Smooth muscle cell (in vitro differentiated cells): ENCODE measurements around the gene TNNT2. TPM values are rescaled to one million over a fixed set of nuclear protein-coding genes. Genes with fewer than 3 reads are reported as not detected.

Experiments
- DNase-seq: peaks from one replicate; lab custom pipeline; 2025; ENCODE audit not compliant: unreplicated experiment; lab: John Stamatoyannopoulos, UW
- H2AFZ ChIP-seq: fragments of 200-600 bp; sonication (generic); 2 replicates; pipeline ENCODE4 v1.6.0; 2016; ENCODE audit warnings: antibody characterized with exemption, low read depth, mild to moderate bottlenecking
- H3F3A ChIP-seq: fragments of 200-600 bp; sonication (generic); 2 replicates; pipeline ENCODE4 v1.6.0; 2017; ENCODE audit warnings: antibody characterized with exemption, low read depth
- H3K27ac ChIP-seq: fragments of 200-600 bp; sonication (generic); 2 replicates; pipeline ENCODE4 v1.5.1; 2016; ENCODE audit warnings: low read depth, mild to moderate bottlenecking
- H3K27me3 ChIP-seq: fragments of 200-600 bp; sonication (generic); 2 replicates; pipeline ENCODE4 v1.6.1; 2016; ENCODE audit warnings: low read depth, mild to moderate bottlenecking
- H3K36me3 ChIP-seq: fragments of 200-600 bp; sonication (generic); 2 replicates; pipeline ENCODE4 v1.5.1; 2016; ENCODE audit warnings: low read depth
- H3K4me1 ChIP-seq: fragments of 200-600 bp; sonication (generic); 2 replicates; pipeline ENCODE4 v1.5.1; 2016; ENCODE audit warnings: low read depth
- H3K4me2 ChIP-seq: fragments of 200-600 bp; sonication (generic); 2 replicates; pipeline ENCODE4 v1.6.0; 2016; ENCODE audit warnings: mild to moderate bottlenecking
- H3K4me3 ChIP-seq: fragments of 200-600 bp; sonication (generic); 2 replicates; pipeline ENCODE4 v1.5.1; 2016; ENCODE audit warnings: mild to moderate bottlenecking
- H3K79me2 ChIP-seq: fragments of 200-600 bp; sonication (generic); 2 replicates; pipeline ENCODE4 v1.6.0; 2016; ENCODE audit warnings: low read depth, mild to moderate bottlenecking
- H3K9ac ChIP-seq: fragments of 200-600 bp; sonication (generic); 2 replicates; pipeline ENCODE4 v1.6.0; 2016; ENCODE audit warnings: low read depth
- H3K9me3 ChIP-seq: fragments of 200-600 bp; sonication (generic); replicated peaks from 2 replicates; pipeline ENCODE4 v1.5.1; 2016; ENCODE audit warnings: low read depth
- H4K20me1 ChIP-seq: fragments of 200-600 bp; sonication (generic); 2 replicates; pipeline ENCODE4 v1.6.0; 2016; ENCODE audit warnings: low read depth
- CTCF ChIP-seq: fragments of 200-600 bp; sonication (generic); IDR thresholded peaks from 2 replicates; pipeline ENCODE4 v1.5.1; 2017; ENCODE audit warnings: borderline replicate concordance, mild to moderate bottlenecking, antibody characterized with exemption; ENCODE audit not compliant: insufficient read depth, poor library complexity, severe bottlenecking
- WGBS: methylation state at CpG from one replicate; pipeline ENCODE4 v1.1.7; 2016; ENCODE audit warnings: low lambda C conversion rate; 5-methylcytosine and 5-hydroxymethylcytosine counted together
- polyA plus RNA-seq: library from polyadenylated mRNA; unstranded; fragments of >200 nt; fragmentation: Nextera tagmentation; extraction: Ambion mirVana; gene quantifications from 2 replicates; pipeline ENCODE4 v1.2.1, GENCODE V29; 2016
- total RNA-seq: library from RNA; depleted of rRNA; stranded (reverse); fragments of >200 nt; gene quantifications from 2 replicates; pipeline ENCODE4 v1.2.3, GENCODE V29; 2014

Gene TNNT2
- total and polyA plus RNA-seq, 2 experiments from 2014 or later: 4.4 to 6.5 TPM

GRCh38 chr1:201313086-201313485 lies 64.4 kb downstream of the TNNT2 start:
- no peak for TF ChIP-seq CTCF
- 91% methylated on average over 16 of the region's 16 CpGs for WGBS
- H3K27ac ChIP-seq: no peak overlapping the region
- H2AFZ ChIP-seq: no peak overlapping the region
- no peaks in the 10 kb centered on the region for H3F3A ChIP-seq
- H3K36me3 ChIP-seq: no peaks in the 10 kb centered on the region
- no peaks in the 10 kb centered on the region for H4K20me1 ChIP-seq
- H3K4me2 ChIP-seq: no peak overlapping the region
- DNase-seq: no peak
- H3K9me3 ChIP-seq: no peaks in the 10 kb centered on the region
- no peaks in the 10 kb centered on the region for H3K27me3 ChIP-seq
- H3K79me2 ChIP-seq: peaks cover 4% of the 10 kb centered on the region
- H3K4me1 ChIP-seq: peaks cover 11% of the 10 kb centered on the region
- no peak overlapping the region for H3K4me3 ChIP-seq
- no peak overlapping the region for H3K9ac ChIP-seq

GRCh38 chr1:201312298-201312697 lies 65.2 kb downstream of the TNNT2 start:
- H3K27me3 ChIP-seq: no peaks in the 10 kb centered on the region
- H3K9ac ChIP-seq: no peak overlapping the region
- H3K27ac ChIP-seq: peak overlapping the region; percentile 91
- H2AFZ ChIP-seq: no peak overlapping the region
- H3K4me1 ChIP-seq: peaks cover 11% of the 10 kb centered on the region
- H4K20me1 ChIP-seq: no peaks in the 10 kb centered on the region
- H3F3A ChIP-seq: no peaks in the 10 kb centered on the region
- 90% methylated on average over 7 of the region's 7 CpGs for WGBS
- no peak overlapping the region for H3K4me3 ChIP-seq
- H3K79me2 ChIP-seq: peaks cover 4% of the 10 kb centered on the region
- H3K9me3 ChIP-seq: no peaks in the 10 kb centered on the region
- no peak for TF ChIP-seq CTCF
- H3K4me2 ChIP-seq: no peak overlapping the region
- H3K36me3 ChIP-seq: no peaks in the 10 kb centered on the region
- no peak for DNase-seq

- 78% methylated on average over 8 of the region's 8 CpGs for WGBS
- H3K79me2 ChIP-seq: peaks cover 4% of the 10 kb centered on the region
- no peak overlapping the region for H2AFZ ChIP-seq
- H3K27ac ChIP-seq: peak overlapping the region; percentile 91
- no peaks in the 10 kb centered on the region for H3K27me3 ChIP-seq
- H3K4me2 ChIP-seq: no peak overlapping the region
- no peaks in the 10 kb centered on the region for H3F3A ChIP-seq
- H3K9me3 ChIP-seq: no peaks in the 10 kb centered on the region
- no peak overlapping the region for H3K4me3 ChIP-seq
- no peaks in the 10 kb centered on the region for H3K36me3 ChIP-seq
- TF ChIP-seq CTCF: no peak
- H3K9ac ChIP-seq: no peak overlapping the region
- H3K4me1 ChIP-seq: peaks cover 11% of the 10 kb centered on the region
- H4K20me1 ChIP-seq: no peaks in the 10 kb centered on the region
- no peak for DNase-seq
These were observed 66.0 kb downstream of the TNNT2 start for GRCh38 chr1:201311356-201312011.

- H3K27ac ChIP-seq: peak overlapping the region; percentile 91
- TF ChIP-seq CTCF: no peak
- no peak for DNase-seq
These were observed 66.5 kb downstream of the TNNT2 start for GRCh38 chr1:201310986-201311355.

More at GRCh38 chr1:201310986-201311355, 66.5 kb downstream of the TNNT2 start:
- H4K20me1 ChIP-seq: no peaks in the 10 kb centered on the region
- H3K27me3 ChIP-seq: no peaks in the 10 kb centered on the region
- no peak overlapping the region for H3K4me2 ChIP-seq
- no peak overlapping the region for H3K9ac ChIP-seq
- H3F3A ChIP-seq: no peaks in the 10 kb centered on the region
- WGBS: 78% methylated on average over 4 of the region's 4 CpGs
- H3K36me3 ChIP-seq: no peaks in the 10 kb centered on the region
- H3K9me3 ChIP-seq: no peaks in the 10 kb centered on the region
- peaks cover 4% of the 10 kb centered on the region for H3K79me2 ChIP-seq
- H3K4me1 ChIP-seq: peaks cover 11% of the 10 kb centered on the region
- H2AFZ ChIP-seq: no peak overlapping the region
- no peak overlapping the region for H3K4me3 ChIP-seq
